HG03139 (cell line): ENCODE data around the gene GRM3.

ENCODE experiments used
- ATAC-seq: cut with Tn5 transposase; IDR thresholded peaks from one replicate; pipeline ENCODE4 v1.9.1; 2021; ENCODE audit not compliant: unreplicated experiment

Gene GRM3

DNA sequence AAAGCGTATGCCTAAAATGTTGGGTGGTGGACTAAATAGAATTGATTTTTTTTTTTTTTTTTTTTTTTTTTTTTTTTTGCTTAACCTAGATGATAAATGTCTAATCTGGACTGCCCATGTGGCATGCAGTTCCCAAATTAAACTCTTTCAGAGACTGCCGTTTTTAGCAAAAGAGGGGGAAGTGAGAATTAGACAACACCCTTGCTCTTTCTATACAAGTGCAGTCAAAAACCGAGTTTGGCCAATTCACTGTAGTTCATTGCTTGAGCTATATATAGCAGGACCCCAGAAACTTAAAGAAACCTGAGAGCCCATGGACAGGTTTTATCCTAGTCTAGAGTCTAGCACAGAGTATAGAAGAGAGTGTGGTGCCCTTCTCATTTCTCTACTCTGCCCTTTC is 141.9 kb downstream of the GRM3 start:
- peak; percentile 80 for ATAC-seq

- no peak for ATAC-seq
Measured at GRCh38 chr7:86786376-86786775, 142.7 kb downstream of the GRM3 start.

DNA sequence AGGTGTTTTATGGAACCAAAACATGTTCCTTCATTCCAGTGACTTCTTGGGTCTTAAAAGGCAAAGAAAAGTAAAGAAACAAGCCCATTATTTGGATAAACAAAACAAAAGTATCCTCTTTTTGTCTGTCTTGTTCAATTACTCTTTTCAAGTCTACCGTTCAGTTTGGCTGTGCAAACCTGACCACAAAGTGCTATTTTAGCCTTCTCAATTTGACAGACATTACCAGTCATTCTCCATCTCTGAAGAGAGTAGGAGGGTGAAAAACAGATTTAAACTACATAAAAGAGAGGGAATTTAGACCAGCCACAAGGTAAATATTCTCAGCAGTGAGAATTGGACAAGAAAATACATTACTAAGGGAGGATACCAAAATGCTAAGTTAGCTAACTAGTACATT is 145.2 kb downstream of the GRM3 start:
- no peak for ATAC-seq

DNA sequence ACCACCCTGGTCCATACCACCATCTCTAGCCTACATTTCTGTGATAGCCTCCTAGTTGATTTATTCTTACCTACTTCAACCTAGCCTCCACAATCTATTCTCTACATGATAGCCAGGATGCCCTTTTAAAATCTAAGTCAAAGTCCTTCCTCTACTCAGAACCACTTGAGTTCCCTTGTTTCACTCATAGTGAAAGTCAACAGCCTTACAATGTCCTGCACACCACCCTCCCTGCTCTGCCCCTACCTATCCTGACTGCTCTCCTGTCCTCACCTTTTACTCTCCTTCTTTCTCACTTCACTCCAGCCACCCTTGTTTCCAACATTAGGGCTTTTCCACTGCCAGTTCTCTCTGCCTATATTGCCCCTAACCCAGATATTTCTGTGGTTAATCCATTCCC is 146.7 kb downstream of the GRM3 start:
- ATAC-seq, result peak; percentile 66

DNA sequence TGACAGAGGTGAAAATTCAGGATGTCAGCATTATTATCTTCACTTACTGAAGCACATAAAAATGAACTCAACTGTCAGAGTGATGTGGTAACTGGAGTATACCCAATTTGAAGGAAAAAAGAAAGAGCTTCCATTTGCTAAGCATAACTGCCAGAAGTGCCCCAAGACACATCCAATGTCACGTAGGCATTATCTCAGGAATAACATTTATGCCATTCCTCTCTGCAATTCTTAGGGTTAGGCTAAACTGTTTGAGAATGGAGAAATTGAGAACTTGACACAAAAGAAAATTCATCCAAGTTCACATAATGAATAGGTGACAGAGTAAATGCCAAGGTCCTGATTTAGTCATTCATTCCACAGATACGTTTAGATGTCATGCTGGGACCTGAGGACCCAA is 148.6 kb downstream of the GRM3 start:
- ATAC-seq, result no peak

DNA sequence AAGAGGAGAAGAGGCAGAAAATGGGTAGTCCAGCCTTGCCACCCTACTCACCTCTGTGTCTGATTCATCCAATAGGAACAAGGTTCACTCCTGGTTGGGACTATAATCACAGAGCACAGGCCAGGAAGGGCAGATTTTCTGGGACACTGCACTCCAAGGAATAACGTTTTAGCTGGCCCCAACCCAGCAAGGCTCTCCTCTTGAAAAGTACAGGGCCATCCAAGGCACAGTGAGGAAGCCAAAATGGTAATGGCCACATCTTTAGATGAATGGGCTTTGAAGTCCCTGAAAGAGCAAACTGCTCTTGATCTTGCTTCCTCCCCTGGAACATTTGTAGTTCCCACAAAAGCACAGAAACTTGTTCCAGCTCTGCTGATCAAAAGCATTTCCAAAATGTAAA is 149.4 kb downstream of the GRM3 start:
- no peak for ATAC-seq

DNA sequence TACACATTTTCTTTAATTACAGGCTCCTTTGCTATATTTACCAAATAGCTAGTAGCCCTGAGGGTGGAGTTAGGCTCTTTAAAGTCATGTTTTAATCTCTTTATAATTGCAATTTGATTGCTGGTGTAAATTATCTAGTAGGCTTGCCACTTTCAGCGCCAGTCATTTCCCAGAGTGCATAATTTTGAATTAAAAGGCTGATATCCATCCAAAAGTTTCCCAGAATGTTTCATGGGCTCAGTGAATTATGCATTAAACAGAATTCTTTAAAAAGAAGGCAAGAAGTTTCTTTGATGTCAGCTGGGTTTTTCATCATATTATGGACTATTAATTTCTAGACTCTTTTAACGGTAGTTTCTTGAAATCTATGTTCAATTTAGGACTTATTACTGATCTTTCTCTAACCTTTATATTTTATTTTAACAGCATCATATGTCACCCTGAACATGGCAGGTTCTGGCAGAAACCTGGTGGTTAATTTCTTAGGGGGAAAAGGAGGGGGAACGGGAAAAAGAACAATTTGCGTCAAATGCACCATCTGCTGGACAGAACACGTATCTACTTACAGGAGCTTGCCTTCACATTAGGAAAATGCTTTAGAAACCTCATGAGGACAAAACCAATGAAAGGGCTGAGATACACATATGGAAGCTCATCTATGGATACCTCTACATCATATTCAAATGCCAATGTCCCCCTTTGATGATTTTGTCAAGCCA is 171.1 kb downstream of the GRM3 start:
- no peak for ATAC-seq

GRCh38 chr7:86815556-86815955 is 171.8 kb downstream of the GRM3 start:
- no peak for ATAC-seq

DNA sequence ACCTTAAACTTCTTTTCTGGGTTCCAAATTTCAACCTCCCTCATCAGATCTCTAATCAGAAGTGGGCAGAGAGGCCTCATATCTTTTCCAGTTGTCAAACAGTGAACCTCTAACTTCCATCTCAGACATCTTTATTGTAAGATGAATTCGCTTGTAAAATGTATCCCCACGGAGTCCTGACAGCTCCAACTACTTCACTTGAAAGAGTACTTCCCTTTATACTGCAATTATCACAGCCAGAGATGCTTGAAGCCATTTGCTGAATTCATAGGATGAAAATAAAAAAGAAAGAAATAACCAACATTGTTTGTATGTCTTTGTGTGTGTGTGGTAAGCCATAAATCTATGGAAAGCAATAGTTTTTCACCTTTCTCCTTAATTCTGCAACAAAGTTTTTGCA is 175.2 kb downstream of the GRM3 start:
- ATAC-seq, result no peak

DNA sequence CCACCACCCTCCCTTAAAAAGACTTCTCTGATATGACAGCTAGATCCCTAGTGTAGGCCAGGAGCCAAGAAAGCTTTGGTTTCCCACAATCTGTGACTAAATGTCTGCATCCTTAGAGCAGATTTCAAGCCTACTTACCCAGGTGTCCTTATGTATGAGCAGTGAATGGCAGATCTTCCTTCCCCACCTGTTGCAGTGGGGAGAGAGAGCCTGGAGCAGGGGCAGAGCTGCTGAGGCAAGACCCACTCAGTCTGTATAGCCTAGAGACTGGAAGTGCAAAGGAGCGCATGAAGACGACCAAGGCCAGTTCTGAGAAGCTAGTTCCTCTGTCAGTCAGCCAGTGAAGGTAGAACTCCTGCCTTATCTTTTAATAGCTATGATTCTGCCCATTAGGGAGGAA is 180.1 kb downstream of the GRM3 start:
- ATAC-seq, result no peak

GRCh38 chr7:86825264-86825663 is 181.6 kb downstream of the GRM3 start:
- no peak for ATAC-seq

DNA sequence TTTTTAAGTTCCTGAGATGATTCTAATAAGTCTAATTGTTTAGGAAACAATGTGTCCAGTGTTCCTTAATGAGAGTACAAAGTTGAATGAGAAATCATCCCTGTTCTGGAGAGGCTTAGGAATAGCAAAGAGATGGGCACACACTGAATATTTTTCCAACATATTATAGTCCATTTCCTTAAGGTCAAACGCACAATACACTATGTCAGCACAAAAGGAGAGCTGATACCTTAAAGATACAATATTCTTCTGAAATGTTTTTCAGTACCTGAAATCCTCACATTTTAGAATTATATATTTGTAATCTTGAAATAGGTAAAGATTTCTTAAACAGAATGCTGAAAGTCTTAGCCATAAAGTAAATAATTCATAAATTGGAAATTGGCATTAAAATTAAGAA is 183.2 kb downstream of the GRM3 start:
- ATAC-seq, result no peak

DNA sequence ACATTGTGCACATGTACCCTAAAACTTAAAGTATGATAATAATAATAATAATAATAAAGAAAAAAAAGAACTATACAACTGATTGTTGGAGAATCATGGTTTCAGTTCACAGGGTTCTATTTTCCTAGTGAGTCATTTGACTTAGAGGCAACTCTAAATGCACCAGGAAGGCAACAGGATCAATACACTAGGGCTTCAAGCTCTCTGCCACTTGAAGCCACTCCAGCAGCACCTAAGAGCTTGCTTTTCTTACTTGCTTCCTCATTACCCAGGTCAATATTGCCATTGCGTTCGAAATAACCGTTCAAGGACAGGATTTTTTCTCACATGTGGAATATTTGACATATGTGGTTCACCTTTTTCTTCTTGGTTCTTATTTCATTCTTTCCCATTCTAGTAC is 189.7 kb downstream of the GRM3 start:
- no peak for ATAC-seq

GRCh38 chr7:86837235-86837634 is 193.5 kb downstream of the GRM3 start:
- ATAC-seq, result no peak

GRCh38 chr7:86844608-86845007 is 200.9 kb downstream of the GRM3 start:
- ATAC-seq, result no peak

DNA sequence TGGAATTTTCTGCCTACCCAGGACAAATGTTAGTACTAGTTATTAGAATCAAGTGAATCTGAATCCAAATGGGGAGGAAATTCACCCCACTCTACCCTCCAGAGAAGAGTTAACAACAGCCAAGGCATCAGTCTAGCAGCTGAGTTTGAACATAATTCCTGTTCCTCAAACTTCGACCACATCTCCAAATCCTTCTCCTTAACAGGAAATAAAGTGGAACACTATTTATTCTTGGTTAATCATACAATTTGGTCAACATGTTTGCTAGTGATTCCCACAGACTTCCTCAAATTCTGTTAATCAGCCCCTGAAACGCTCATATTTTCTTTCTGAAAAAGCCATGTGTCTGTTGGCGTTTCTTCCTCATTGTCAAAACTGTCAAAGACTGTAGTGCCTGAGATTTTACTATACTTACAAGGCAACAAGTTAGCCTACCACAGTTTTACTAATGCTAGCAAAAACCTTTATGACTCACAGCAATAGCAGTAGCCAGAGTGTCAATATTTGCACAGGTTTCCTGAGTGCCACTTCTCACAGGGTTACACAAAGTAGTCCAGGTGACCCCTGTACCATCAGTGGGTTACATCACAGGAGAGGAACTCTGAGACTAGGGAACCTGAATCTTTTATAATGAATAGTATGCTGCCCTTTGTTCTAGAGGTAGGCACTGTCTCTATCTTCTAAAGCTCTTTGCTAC is 202.9 kb downstream of the GRM3 start:
- no peak for ATAC-seq

GRCh38 chr7:86848226-86848625 is 204.5 kb downstream of the GRM3 start:
- ATAC-seq, result no peak

GRCh38 chr7:86851566-86851965 is 207.9 kb downstream of the GRM3 start:
- no peak for ATAC-seq

GRCh38 chr7:86863452-86863851 is 219.7 kb downstream of the GRM3 start:
- ATAC-seq, result peak; percentile 88

GRCh38 chr7:86867163-86867762 is 223.6 kb downstream of the GRM3 start:
- ATAC-seq, result no peak

GRCh38 chr7:86876146-86876545 is 232.4 kb downstream of the GRM3 start:
- no peak for ATAC-seq

- ATAC-seq, result no peak
Measured at GRCh38 chr7:86884152-86884551, 240.4 kb downstream of the GRM3 start.
